H9 (cell line): ENCODE results near the gene SEMA3A. TPM values are rescaled to one million over a fixed set of nuclear protein-coding genes. Genes with fewer than 3 reads are reported as not detected.

Experiments used
- DNase-seq: peaks from one replicate; pipeline ENCODE4 v3.0.0-alpha.2; 2017
- H2AFZ ChIP-seq: one replicate; pipeline ENCODE4 v1.6.1; 2013; ENCODE audit warnings: mild to moderate bottlenecking, low read length, control low read depth, moderate library complexity
- H2AK5ac ChIP-seq: 2 replicates; pipeline ENCODE4 v1.6.1; 2013; ENCODE audit warnings: low read length, control low read depth, mixed read lengths; ENCODE audit not compliant: insufficient read length
- H2BK120ac ChIP-seq: one replicate; pipeline ENCODE4 v1.6.1; 2013; ENCODE audit warnings: low read depth, mild to moderate bottlenecking, low read length, control low read depth, inconsistent platforms; ENCODE audit not compliant: poor library complexity, severe bottlenecking
- H2BK12ac ChIP-seq: 2 replicates; pipeline ENCODE4 v1.6.1; 2013; ENCODE audit warnings: low read length, control low read depth, mixed read lengths, low read depth; ENCODE audit not compliant: insufficient read length
- H2BK15ac ChIP-seq: 2 replicates; pipeline ENCODE4 v1.6.1; 2013; ENCODE audit warnings: low read depth, low read length, control low read depth
- H2BK20ac ChIP-seq: one replicate; pipeline ENCODE4 v1.6.1; 2013; ENCODE audit warnings: low read depth, mild to moderate bottlenecking, low read length, control low read depth, inconsistent platforms; ENCODE audit not compliant: poor library complexity, severe bottlenecking
- H2BK5ac ChIP-seq: 2 replicates; pipeline ENCODE4 v1.6.1; 2013; ENCODE audit warnings: low read length, control low read depth, mixed read lengths; ENCODE audit not compliant: insufficient read length
- H3K14ac ChIP-seq: 2 replicates; pipeline ENCODE4 v1.6.1; 2013; ENCODE audit warnings: low read length, control low read depth; ENCODE audit not compliant: insufficient read depth
- H3K18ac ChIP-seq: 2 replicates; pipeline ENCODE4 v1.6.1; 2013; ENCODE audit warnings: low read depth, mild to moderate bottlenecking, mixed read lengths, low read length, control low read depth; ENCODE audit not compliant: insufficient read length
- H3K23ac ChIP-seq: 2 replicates; pipeline ENCODE4 v1.6.1; 2013; ENCODE audit warnings: low read length, control low read depth, mixed read lengths, low read depth; ENCODE audit not compliant: insufficient read length
- H3K23me2 ChIP-seq: 2 replicates; pipeline ENCODE4 v1.6.1; 2013; ENCODE audit warnings: low read depth, mild to moderate bottlenecking, mixed read lengths, low read length, control low read depth; ENCODE audit not compliant: insufficient read length, poor library complexity, severe bottlenecking
- H3K27ac ChIP-seq: 2 replicates; pipeline ENCODE4 v1.5.1; 2013; ENCODE audit warnings: low read length, control low read depth, mixed read lengths, low read depth; ENCODE audit not compliant: insufficient read length
- H3K27me3 ChIP-seq: 2 replicates; pipeline ENCODE4 v1.6.1; 2013; ENCODE audit warnings: low read length, control low read depth, inconsistent platforms; ENCODE audit not compliant: insufficient read depth
- H3K4ac ChIP-seq: 2 replicates; pipeline ENCODE4 v1.6.1; 2013; ENCODE audit warnings: low read depth, mild to moderate bottlenecking, control low read depth, inconsistent platforms, low read length, moderate library complexity
- H3K4me1 ChIP-seq: 2 replicates; pipeline ENCODE4 v1.6.1; 2013; ENCODE audit warnings: low read length, control low read depth, inconsistent platforms; ENCODE audit not compliant: insufficient read depth
- H3K4me2 ChIP-seq: 2 replicates; pipeline ENCODE4 v1.6.1; 2013; ENCODE audit warnings: low read length, control low read depth, mixed read lengths; ENCODE audit not compliant: insufficient read length, insufficient read depth
- H3K56ac ChIP-seq: 2 replicates; pipeline ENCODE4 v1.6.1; 2013; ENCODE audit warnings: low read depth, mild to moderate bottlenecking, mixed read lengths, low read length, control low read depth; ENCODE audit not compliant: insufficient read length
- H3K79me1 ChIP-seq: 2 replicates; pipeline ENCODE4 v1.6.1; 2013; ENCODE audit warnings: low read depth, mild to moderate bottlenecking, moderate library complexity, low read length, control low read depth, inconsistent platforms; ENCODE audit not compliant: insufficient read depth, poor library complexity, severe bottlenecking
- H3K79me2 ChIP-seq: 2 replicates; pipeline ENCODE4 v1.6.1; 2013; ENCODE audit warnings: low read length, control low read depth, inconsistent platforms; ENCODE audit not compliant: insufficient read depth
- H3K9ac ChIP-seq: 2 replicates; pipeline ENCODE4 v1.6.1; 2013; ENCODE audit warnings: low read length, control low read depth, mixed read lengths; ENCODE audit not compliant: insufficient read length; ENCODE audit errors: extremely low read depth
- H3K9me3 ChIP-seq: one replicate; pipeline ENCODE4 v1.6.1; 2013; ENCODE audit warnings: low read depth, low read length, inconsistent platforms; ENCODE audit not compliant: control insufficient read depth
- H3T11ph ChIP-seq: one replicate; pipeline ENCODE4 v1.6.1; 2013; ENCODE audit warnings: mild to moderate bottlenecking, low read length, control low read depth, inconsistent platforms
- H4K20me1 ChIP-seq: one replicate; pipeline ENCODE4 v1.6.1; 2013; ENCODE audit not compliant: control insufficient read depth, insufficient read length, insufficient read depth
- H4K5ac ChIP-seq: 2 replicates; pipeline ENCODE4 v1.6.1; 2013; ENCODE audit warnings: low read depth, mild to moderate bottlenecking, mixed read lengths, low read length, control low read depth; ENCODE audit not compliant: insufficient read length
- H4K8ac ChIP-seq: replicated peaks from 2 replicates; pipeline ENCODE4 v1.6.1; 2013; ENCODE audit warnings: low read length, control low read depth, mixed read lengths, low read depth; ENCODE audit not compliant: insufficient read length
- H4K91ac ChIP-seq: 2 replicates; pipeline ENCODE4 v1.6.1; 2013; ENCODE audit warnings: low read depth, mild to moderate bottlenecking, moderate library complexity, mixed read lengths, low read length, control low read depth; ENCODE audit not compliant: insufficient read length
- H3K27ac Mint-ChIP-seq, 3 experiments: 2 replicates in 2 of 3; 3 replicates in 1 of 3; pipeline ENCODE4 v1.8.0; 2020 to 2021; ENCODE audit warnings: mixed read lengths in 3 of 3, mild to moderate bottlenecking in 1 of 3, moderate library complexity in 1 of 3
- H3K27me3 Mint-ChIP-seq: 2 replicates; pipeline ENCODE4 v1.8.0; 2021; ENCODE audit warnings: low read depth, mild to moderate bottlenecking, moderate library complexity, mixed read lengths
- H3K36me3 Mint-ChIP-seq, 3 experiments: 2 replicates in 2 of 3; 3 replicates in 1 of 3; pipeline ENCODE4 v1.8.0; 2020 to 2021; ENCODE audit warnings: low read depth in 3 of 3, mixed read lengths in 3 of 3; ENCODE audit not compliant: insufficient read depth in 1 of 3
- H3K4me1 Mint-ChIP-seq, 2 experiments: 2 replicates each; pipeline ENCODE4 v1.8.0; 2020; ENCODE audit warnings: mixed read lengths in 2 of 2
- H3K4me3 Mint-ChIP-seq, 2 experiments: 2 replicates in 1 of 2; 3 replicates in 1 of 2; pipeline ENCODE4 v1.8.0; 2020 to 2021; ENCODE audit warnings: mild to moderate bottlenecking in 2 of 2, mixed read lengths in 2 of 2, moderate library complexity in 1 of 2
- H3K9me3 Mint-ChIP-seq, 2 experiments: 2 replicates in 1 of 2; 3 replicates in 1 of 2; pipeline ENCODE4 v1.8.0; 2020; ENCODE audit warnings: mild to moderate bottlenecking in 2 of 2, mixed read lengths in 2 of 2, moderate library complexity in 1 of 2
- CTCF ChIP-seq: fragments of 200-600 bp; sonication (generic); conservative IDR thresholded peaks from 3 replicates; pipeline ENCODE4 v1.8.0; 2021; ENCODE audit warnings: antibody characterized with exemption, mild to moderate bottlenecking
- WGBS: extraction: QIAGEN DNeasy Blood & Tissue Kit; methylation state at CpG from one replicate; pipeline ENCODE4 v1.1.7; 2013; ENCODE audit warnings: missing lambda C conversion rate, low lambda C conversion rate, mixed read lengths; ENCODE audit not compliant: insufficient read length; ENCODE audit errors: extremely low coverage; 5-methylcytosine and 5-hydroxymethylcytosine counted together
- total RNA-seq: library from RNA; stranded (reverse); gene quantifications from 2 replicates; pipeline ENCODE4 v1.2.1, GENCODE V29; 2021

The SEMA3A gene
- total RNA-seq, 1 experiment from 2014 or later, result 60.0 TPM

GRCh38 chr7:84073186-84073875, 121.3 kb downstream of the SEMA3A start:
- H4K91ac ChIP-seq, result no peak overlapping the region
- no peak overlapping the region for H3K27ac ChIP-seq
- TF ChIP-seq CTCF, result no peak
- Mint-ChIP-seq H3K4me1 (peaks cover 6 to 9% of the 10 kb centered on the region in 2 experiments; a peak in 3 of 4 replicates), H3K4me3 (no peak overlapping the region), H3K9me3 (no peaks in the 10 kb centered on the region; a peak in 1 of 5 replicates), H3K36me3 (peaks cover 8 to 10% (median 8%) of the 10 kb centered on the region in 3 experiments; a peak in 6 of 7 replicates), H3K27me3 (no peaks in the 10 kb centered on the region), H3K27ac (peak overlapping the region in 2 of 3 experiments; percentile 0 to 16; a peak in 3 of 7 replicates)
- H3K14ac ChIP-seq, result no peak overlapping the region
- no peaks in the 10 kb centered on the region for H3K9me3 ChIP-seq
- DNase-seq, result no peak
- H3K27me3 ChIP-seq, result no peaks in the 10 kb centered on the region
- H3T11ph ChIP-seq, result no peak overlapping the region
- WGBS, result 100% methylated on average over 1 of the region's 3 CpGs
- no peaks in the 10 kb centered on the region; the same call in 1 of the 2 replicates for H3K79me2 ChIP-seq
- no peak overlapping the region for H3K9ac ChIP-seq
- no peaks in the 10 kb centered on the region for H3K79me1 ChIP-seq
- H3K4me2 ChIP-seq, result no peak overlapping the region
- H2BK5ac ChIP-seq, result no peak overlapping the region
- H3K23ac ChIP-seq, result no peak overlapping the region
- no peaks in the 10 kb centered on the region for H3K4me1 ChIP-seq
- H2BK20ac ChIP-seq, result no peak overlapping the region
- no peak overlapping the region for H2BK15ac ChIP-seq
- H2AFZ ChIP-seq, result no peak overlapping the region
- no peak overlapping the region for H4K5ac ChIP-seq
- H3K18ac ChIP-seq, result no peak overlapping the region
- no peak overlapping the region for H2BK12ac ChIP-seq
- H4K20me1 ChIP-seq, result no peaks in the 10 kb centered on the region
- H4K8ac ChIP-seq, result no peak overlapping the region
- H3K56ac ChIP-seq, result no peak overlapping the region
- H3K4ac ChIP-seq, result no peak overlapping the region
- no peak overlapping the region for H2BK120ac ChIP-seq
- H3K23me2 ChIP-seq, result no peaks in the 10 kb centered on the region
- H2AK5ac ChIP-seq, result no peak overlapping the region
